ENCODE measurements around the gene CDH16.
A peak's percentile ranks its signal among the peaks of the same experiment; 100 is the strongest.

CDH16 gene

DNA sequence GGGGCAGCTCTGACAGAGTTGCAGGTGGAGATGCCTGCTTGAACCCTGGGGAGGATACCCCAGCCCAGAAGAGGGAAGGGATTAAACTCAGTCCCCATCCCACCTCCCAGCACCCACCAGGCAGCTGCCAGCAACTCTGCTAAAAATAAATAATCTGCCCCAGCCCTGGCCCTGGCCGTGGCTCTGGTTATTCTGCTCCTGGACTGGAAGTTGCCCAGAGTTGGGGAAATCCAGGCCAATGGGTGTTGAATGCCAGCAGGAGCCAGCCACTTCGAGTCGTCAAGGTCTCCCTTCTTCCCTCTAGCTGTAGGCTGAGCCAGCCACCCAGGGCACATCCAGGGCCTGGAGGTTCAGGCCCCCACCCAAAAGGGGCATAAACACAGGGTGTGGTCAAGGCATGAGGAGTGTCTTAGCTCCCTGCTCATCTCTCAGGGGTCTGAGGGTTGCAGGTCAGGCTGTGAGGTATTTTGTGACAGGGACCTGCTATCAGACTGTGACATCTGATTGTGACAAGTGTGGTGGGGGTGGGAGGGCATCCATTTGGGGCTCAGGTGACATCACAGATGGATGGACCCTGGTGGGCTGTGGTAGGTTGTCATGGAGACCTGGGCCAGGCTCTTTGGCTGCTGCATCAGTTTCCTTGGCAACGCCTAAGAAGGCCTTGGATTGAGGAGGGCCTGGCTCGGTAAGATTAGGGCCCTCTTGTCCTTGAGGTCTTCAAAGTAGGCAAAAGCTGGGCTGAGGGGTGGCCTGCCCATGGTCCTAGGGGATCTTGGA, 7.7 kb upstream of the CDH16 start:
- no peak for DNase-seq

DNA sequence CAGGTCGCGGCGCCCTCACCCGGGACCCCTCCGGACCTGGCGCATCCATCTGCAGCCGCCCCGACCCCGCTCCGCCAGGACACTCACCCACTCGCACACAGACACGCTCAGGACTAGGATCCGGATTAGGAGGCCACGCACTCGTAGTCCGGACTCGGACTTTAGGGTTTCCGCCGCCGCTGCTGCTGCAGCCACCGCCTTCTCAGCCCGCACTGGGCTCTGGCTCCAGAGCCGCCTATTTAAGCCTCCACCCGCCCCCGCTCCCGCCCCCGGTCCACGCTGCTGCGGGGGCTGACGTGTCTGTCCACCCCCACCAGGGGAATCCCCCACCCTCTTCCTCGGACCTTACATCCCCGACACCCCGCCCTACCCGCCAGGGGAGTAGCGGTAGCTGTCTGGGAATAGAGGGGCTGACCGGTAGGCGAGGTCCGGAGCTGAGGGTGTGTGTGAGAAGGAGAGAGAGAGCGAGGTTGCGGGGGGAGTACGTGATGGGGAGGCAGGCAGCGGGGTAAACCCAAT, 6.7 kb upstream of the CDH16 start, which contains the start of gene RRAD:
RRAD (minus strand) TSS at position 214 of the 519 bp plus-strand sequence. CDS start 356 bp downstream, outside the sequence.
- DNase-seq, result no peak

DNA sequence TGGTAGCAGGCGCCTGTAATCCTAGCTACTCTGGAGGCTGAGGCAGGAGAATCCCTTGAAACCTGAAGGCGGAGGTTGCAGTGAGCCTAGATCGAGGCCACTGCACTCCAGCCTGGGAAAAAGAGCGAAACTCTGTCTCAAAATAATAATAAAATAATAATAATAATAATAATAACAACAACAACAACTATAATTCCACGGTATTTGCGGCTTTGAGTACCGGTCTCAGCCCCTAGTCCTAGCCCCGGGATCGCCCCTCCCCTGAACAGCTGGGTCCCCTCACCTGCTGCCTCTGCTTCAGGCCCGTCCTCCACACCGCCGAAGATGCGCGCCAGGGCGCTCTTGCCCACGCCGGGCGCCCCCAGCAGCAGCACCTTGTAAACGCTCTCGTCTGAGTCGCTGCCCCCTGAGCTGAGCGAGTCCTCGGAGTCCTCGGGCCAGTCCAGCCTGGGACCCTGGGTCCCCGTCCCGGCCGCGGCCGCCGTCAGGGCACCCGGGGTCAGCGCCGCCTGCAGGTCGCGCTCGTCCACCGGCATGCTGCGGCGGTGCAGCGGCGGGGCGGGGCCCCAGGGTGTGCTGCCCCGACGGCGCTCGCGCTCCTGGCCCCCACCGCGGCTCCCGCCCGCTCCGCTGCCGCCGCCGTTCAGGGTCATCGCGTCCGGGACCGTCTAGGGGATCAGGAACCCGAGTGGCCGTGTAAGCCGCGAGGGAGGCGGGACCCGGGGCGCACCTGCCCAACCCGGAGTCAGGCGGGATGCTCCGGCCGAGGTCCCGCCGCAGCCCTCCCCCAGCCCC, 6.0 kb upstream of the CDH16 start:
- no peak for DNase-seq

DNA sequence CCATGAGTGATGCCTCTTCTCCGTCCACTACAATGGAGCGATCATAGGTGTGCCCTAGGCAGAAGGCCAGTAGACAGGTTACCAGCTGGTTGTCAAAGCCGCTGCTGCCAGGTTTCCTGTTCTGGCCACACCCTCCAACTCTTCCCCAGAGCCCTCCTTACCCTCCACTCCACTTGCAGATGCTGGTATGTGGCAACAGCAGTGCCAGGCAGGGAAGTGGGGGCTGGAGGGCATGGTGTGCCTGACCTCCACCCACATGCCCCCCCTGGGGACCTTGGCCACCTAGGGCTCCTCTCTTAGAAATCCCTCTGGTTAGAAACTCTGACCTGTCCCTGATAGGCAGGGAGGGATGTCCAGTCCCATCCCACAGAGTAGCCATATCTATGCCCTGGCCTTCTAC, 5.2 kb upstream of the CDH16 start:
- peak; percentile 24 for DNase-seq

DNA sequence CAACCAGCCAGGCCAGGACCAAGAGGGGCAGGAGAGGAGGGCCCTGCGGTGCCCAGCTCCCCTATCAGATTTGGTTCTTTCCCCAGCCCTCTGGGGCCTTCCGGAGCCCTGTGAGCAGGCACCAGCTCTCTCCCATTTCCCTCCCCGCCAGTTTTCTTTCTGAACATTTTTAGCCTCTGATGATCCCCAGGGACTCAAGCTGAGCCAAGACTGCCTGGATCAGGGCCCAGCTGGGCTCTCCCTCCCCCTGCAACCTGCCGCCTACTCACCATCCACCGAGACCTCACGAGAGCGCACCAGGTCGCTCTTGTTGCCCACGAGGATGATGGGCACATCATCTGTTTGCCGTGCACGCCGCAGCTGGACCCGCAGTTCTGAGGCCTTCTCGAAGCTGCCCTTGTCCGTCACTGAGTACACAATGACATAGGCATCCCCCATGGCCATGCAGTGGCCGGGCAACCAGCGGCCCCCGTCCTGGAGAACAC, 4.6 kb upstream of the CDH16 start:
- no peak for DNase-seq

DNA sequence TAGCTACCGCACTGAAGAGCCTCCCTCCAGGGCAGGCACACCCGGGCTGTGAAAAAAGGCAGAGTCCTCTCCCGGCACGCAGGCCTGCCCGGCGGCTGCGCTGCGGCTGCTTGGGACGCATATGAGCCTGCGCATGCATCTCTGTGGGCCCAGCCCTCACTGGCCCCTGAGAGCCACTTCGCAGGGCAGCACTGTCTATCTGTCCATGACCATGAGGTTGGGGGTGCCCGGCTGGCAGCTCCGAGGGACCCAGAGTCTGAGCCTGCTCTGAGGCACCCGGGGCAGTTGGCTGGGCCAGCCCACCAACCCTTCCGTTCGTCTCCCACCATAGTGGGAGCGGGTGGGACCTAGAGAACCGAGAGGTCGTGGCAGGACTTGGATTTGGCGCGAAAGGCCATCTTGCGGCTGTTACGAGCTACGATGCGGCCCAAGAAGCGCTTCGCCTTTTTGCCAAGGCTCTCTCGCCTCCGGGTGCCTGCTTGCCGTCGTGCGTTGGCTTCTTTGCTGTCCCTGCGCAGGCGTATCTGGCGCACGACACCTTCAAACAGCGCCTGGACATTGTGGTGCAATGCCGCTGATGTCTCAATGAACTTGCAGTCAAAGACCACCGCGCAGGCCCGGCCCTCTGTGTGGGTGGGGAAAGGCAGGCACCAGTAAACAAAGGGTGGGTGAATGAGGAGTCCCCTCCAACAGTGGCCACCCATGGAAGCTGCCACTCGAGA, 3.2 kb upstream of the CDH16 start:
- no peak for DNase-seq

DNA sequence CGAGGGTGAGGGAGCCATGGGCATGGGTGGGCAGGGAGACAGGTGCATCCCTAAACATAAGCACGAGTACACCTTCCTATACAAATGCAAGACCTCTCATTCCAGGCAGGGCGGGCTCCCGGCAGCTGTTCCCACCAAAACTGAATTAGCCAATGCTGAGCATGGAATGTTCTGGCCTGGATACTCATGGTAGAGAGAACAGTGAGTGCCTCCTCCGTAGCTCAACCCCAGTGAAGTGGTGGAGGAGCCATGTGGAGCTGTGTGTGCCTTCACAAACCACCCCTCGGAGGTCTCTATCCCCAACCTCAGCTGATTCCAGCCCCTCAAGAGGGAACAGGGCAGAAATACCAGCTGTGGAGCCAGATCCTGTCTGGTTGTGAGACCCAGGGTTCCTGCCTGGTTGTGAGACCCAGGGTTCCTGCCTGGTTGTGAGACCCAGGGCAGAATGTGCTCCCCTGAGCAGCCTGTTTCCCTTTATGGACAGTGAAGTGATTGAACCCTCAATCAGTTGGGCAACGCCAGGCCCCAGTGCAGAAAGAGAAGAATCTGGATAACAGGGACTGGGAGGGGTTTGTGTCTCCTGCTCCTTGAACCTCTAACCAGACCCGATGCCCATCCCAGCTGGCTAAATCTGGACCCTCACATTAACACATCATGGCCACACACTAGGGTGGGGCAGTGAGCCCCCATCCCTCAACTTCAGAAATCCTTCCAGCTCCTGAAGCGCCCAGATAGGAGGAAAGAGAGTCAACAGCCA, 2.4 kb upstream of the CDH16 start:
- DNase-seq, result no peak

DNA sequence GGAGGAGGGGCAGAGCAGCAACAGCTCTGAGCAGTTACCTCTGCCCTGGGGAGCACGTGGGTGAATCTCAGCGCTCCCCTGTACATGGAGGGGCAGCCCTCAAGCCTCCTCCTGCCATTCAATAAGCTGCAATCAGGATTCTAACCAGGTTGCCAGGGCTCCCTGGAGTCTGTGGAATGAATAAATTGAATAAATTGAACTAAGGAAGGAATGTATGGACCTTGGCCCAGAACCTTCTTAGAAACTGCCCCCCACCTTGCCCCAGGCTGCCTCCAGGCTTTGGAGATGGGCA, 1.6 kb upstream of the CDH16 start:
- no peak for DNase-seq

DNA sequence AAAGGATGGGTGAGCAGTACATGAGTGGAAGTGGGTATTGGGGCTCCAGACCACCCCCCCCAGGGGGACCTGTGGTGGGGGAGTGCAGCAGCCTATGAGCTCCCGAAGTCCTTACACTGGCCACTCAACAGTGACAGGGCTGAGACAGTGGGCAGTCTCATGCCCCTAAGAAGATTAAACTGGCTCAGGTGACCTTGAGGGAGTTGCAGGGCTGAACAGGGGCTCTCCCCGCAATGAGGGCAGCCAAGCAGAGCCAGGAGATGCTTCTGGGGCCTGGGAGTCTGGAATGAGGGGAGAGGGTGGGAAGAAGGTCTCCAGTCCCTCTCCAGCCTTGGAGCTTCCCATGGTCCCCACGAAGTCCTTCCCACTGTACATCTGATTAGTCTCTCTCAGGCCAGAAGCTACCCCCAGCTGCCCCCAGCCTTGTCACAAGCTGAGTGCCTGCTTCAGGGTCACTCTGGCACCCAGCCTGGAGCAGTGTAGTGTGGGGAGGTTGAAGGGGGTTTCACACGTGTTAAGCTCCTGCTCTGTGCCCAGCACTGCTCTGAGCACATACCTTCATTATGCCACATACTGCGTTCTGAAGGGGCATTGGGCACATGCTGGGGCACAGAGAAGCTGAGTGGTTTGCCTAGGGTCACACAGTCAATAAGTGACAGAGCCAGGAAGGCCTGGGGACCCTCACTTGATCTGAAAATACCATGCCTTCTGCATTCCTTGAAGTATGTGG, 1.0 kb upstream of the CDH16 start:
- no peak for DNase-seq

DNA sequence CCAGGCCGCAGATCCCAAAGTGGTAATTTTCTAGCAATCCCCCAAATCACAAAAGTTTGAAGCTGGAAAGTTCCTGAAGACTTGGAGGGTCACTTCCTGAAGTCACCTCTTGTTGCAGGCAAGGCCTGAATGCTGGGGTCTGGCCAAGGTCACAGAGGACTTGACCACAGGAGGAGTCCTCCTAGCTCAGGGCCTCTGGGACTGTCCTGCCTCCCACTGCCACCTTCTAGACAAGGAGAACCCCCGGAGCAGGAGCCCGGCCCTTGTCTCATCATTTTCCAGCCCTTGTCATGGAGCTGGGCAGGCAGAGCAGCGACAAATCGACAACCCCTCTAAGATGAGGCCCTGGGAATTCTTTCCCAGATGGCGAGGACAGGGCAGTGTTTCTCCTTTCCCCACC, 330 bp downstream of the CDH16 start:
- no peak for DNase-seq

DNA sequence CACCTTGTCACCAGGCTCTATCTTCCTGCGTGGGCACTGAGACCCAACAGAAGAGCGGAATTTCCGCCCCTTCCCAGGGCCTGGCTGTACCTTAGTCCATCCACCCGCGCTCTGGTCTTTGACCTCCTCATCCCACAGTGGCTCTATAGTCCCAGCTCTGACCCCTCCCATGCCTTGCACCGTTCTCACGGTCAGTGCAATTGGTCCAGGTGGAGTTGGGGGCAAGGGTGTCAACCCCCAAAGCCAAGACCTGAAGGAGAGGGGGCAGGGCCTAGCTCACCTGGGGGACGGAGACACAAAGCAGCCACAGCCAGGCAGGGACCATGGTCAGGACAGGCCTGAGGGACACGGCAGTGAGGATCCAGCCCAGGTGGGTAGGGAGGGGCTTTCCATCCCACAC, 944 bp downstream of the CDH16 start:
- no peak for DNase-seq

DNA sequence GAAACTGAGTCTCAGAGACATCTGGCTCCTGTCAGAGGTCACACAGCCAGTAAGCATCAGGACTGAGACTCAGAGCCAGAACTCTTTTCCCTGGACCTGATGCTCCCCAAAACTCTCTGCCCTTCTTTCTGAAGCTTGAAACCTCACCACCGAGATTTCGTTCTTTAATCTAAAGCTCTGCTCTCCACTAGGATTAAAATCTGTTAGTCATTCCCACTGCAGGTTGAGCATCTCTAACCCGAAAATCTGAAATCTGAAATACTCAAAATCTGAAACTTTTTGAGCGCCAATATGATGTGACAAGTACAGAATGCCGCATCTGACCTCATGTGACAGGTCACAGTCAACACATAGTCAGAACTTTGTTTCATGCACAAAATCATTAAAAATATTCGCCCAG, 2.2 kb downstream of the CDH16 start:
- DNase-seq, result no peak

DNA sequence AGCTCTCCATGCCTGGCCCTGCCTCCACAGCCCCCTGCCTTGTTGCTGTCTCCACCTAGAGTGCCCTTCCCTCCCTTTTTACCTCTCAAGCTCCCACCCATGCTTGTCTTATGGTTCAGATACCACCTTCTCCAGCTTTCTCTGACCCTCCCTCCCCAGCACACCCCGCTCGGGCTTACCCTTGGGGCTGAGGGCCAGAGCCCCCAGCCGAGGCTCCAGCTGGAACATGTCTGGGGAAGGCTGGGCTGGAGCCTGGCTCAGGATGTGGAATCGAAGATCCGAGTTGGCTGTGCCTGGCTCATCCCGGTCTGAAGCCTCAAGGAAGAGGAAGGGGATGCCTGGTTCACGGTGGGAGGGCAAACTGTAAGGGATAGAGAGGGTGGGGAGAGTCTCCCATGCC, 3.6 kb downstream of the CDH16 start:
- DNase-seq, result no peak

DNA sequence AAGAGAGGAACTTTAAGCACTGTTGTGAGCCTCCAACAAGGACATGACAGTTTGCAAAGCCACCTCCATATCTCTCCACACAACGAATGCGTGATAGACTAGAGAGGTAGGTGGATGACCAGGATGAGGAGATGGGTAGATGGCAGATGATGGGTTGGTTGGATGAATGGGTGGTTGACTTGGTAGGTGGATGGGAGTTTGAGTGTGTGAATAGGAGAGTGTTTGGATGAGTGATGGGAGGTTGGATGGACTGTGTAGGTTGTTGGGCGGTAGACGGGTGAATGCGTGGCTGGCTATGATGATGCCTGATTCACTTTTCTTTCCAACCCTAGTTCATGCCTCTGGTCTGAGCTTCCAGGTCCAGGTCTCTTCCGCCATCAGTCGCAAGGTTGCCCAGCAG, 4.1 kb downstream of the CDH16 start:
- DNase-seq, result no peak

DNA sequence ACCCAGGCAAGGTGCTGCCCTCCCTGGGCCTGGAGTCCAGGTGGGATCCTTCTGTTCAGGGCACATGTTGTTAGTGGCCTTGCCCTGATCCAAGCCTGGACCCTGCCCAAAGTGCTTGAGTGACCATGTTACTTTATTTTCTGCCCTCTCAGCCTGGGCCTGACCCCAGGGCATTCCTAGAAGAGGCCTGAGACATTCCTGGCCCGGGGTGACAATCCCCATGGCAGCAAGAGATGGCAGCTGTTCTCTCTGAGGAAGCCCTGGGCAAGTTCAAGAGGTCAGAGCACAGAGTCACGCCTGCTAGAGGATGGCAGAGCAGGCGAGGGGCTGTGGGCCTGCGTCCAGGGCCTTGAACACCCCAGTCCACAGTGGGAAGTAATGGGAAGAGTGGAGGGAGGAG, 5.0 kb downstream of the CDH16 start:
- no peak for DNase-seq

DNA sequence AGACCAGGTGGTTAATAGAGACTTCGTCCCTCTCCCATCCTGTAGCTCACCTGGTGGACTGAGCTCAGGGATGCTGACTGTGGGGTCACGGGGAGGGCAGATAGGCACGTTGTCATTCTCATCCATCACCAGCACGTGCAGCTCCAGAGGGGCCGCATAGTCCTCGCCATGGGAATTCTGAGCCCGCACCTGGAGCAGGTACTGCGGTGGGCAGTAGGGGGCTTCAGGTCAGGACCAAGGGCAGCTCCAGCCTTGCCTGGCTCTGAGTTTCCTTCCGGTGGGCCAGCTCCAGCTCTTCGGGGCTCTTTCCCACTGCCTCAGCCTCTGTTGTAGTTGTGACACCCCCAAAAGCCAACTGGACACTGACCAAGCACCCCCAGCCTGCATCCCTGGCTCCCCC, 5.6 kb downstream of the CDH16 start:
- DNase-seq, result no peak

DNA sequence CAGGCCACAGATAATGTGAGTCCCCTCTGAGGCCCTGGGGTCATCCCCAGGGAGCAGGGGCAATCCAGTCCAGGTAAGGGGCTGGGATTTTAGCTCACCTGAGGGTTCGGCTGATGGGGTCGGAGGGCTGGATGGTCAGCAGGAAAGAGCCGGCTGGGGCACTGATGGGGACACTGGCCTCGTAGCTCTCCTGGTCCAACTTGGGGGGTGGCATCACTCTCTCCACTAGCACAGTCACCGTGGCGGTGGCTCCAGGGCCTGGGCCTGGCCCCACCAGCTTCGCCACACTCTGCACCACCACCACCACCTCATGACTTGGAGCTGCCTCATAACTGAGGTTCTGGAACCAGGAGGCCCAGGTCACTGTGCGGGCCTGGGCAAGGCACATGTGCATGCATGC, 6.9 kb downstream of the CDH16 start:
- no peak for DNase-seq

DNA sequence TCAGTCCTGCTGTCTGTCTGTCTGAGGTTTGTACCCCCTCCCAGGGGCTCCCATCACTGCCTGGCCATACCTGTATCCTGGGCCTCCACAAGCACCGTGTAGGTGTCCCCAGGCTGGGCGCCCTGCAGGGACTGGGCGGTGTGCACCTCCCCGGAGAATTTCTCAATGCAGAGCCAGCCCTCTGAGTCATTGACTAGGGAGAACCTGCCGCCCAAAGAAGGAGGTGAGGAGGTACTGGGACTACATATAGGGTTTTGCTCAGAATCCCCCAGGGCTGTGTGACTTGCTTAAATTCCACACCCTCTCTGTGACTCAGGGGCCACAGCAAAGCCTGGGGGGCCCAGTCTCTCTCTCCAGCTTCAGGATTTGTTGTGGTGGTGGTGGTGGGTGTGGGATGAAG, 7.6 kb downstream of the CDH16 start:
- no peak for DNase-seq

DNA sequence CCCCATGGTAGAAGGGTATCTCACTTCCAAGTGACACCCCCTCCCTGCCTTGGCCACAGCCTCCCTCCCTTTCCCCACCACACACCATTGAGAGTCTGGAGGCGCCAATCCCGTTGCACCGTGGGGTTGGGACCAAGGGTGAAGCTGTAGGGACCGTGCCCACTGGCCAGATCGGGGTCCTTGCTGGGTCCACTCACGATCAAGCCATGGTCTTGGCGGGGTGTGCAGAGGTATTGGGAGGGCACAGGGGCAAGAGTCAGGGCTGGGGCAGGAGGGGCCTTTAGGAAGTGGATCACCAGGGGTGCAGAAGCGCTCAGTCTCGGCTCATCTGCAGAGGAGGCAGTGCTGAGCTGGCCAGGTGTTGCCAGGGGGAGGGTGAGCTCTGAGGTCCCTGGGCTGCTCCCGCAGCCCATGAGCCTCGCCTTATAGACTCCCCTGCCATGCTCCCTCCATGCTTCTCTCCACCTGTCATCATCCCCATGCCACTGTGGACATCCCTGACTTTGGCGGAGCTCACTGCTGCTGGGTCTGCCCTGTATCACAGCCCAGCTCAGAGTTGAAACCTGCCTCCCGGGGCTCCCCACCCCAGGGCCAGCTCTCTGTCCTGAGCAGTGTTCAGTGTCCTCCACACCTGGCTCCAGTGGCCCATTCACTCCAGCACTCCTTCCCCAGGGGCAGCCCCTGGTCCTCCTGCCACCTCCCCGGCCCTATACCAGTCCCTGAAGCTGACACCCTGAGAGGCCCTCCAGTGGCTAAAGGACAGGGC, 8.3 kb downstream of the CDH16 start:
- no peak for DNase-seq

DNA sequence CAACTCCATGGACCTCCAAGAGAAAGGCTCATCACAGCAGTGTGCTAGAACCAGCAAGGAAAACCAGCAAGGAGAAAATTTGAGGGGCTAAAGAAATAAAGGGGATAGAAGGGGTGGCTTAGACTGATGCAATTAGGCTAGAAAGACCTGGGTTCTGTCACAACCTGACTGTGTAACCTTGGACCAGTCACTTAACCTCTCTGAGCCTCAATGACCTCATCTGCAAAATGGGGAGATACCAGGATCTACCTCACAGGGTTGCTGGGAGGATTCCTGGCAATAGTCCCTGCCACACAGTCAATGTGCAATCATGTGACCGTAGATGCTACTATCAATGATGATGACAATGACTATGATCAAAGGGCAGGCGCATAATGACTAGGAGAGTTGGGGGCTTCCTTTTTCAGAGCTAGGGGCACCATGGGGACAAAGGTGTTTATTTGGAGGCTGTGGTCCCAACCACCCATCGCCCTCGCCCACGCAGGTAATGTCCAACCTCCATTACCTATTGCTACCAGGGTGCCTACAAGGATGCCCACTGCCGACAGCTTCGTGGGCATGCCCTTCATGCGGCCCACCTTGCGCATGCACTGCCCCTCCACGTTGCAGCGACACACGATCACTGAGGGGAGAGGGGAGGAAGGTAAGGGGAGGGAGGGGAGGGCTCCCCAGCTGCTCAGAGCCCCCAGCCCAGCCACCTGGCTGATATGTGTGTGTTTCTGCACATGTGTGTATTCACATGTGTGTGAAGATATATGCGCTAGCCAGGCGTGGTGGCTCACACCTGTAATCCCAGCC, 9.7 kb downstream of the CDH16 start:
- DNase-seq, result no peak

Measured in NCI-H2029 treated with DMSO at 0.1 percent for 48 hours (cell line).